HL-60 (cell line): ENCODE data around the gene MPPED1.

ENCODE experiments used
- DNase-seq, 2 experiments: peaks; one replicate each; pipeline ENCODE4 v3.0.0-alpha.2; 2010 to 2020; ENCODE audit warnings: low read depth in 1 of 2, low spot score in 1 of 2
- H3K27ac ChIP-seq: fragments of 250-450 bp; sonication (Bioruptor Pico); replicated peaks from 2 replicates; pipeline ENCODE4 v1.5.1; 2020; ENCODE audit warnings: mild to moderate bottlenecking, moderate library complexity
- H3K27me3 ChIP-seq: fragments of 250-450 bp; sonication (Bioruptor Pico); 2 replicates; pipeline ENCODE4 v1.5.1; 2021; ENCODE audit warnings: mild to moderate bottlenecking, moderate library complexity; ENCODE audit not compliant: insufficient read depth, poor library complexity, severe bottlenecking
- H3K4me3 ChIP-seq: replicated peaks from 2 replicates; pipeline ENCODE4 v1.5.1; 2011; ENCODE audit warnings: mild to moderate bottlenecking, control low read depth, low read length; ENCODE audit not compliant: insufficient read depth
- GABPA ChIP-seq: IDR thresholded peaks from 2 replicates; pipeline ENCODE4 v1.6.1; 2012; ENCODE audit warnings: low read depth
- POLR2AphosphoS5 ChIP-seq: IDR thresholded peaks from 2 replicates; pipeline ENCODE4 v1.6.1; 2012; ENCODE audit warnings: low read depth
- SPI1 ChIP-seq: IDR thresholded peaks from 2 replicates; pipeline ENCODE4 v1.6.1; 2012; ENCODE audit warnings: low read depth, mild to moderate bottlenecking, borderline replicate concordance
- TF ChIP-seq, protein P1 (sequence below): IDR thresholded peaks from 2 replicates; pipeline ENCODE4 v1.6.1; 2012; ENCODE audit warnings: low read depth; ENCODE audit not compliant: insufficient replicate concordance
- TF ChIP-seq, protein P2 (sequence below): IDR thresholded peaks from one replicate; pipeline ENCODE4 v1.5.1; 2011; ENCODE audit warnings: low read length, control low read depth, inconsistent platforms; ENCODE audit not compliant: insufficient read depth

Gene MPPED1

GRCh38 chr22:43424666-43425630, 13.1 kb downstream of the MPPED1 start:
- H3K4me3 ChIP-seq, result no peak overlapping the region
- H3K27me3 ChIP-seq, result no peaks in the 10 kb centered on the region
- DNase-seq, result no peak
- TF ChIP-seq SPI1 (no peak), POLR2AphosphoS5 (no peak), GABPA (no peak)
- TF ChIP-seq, protein P1, sequence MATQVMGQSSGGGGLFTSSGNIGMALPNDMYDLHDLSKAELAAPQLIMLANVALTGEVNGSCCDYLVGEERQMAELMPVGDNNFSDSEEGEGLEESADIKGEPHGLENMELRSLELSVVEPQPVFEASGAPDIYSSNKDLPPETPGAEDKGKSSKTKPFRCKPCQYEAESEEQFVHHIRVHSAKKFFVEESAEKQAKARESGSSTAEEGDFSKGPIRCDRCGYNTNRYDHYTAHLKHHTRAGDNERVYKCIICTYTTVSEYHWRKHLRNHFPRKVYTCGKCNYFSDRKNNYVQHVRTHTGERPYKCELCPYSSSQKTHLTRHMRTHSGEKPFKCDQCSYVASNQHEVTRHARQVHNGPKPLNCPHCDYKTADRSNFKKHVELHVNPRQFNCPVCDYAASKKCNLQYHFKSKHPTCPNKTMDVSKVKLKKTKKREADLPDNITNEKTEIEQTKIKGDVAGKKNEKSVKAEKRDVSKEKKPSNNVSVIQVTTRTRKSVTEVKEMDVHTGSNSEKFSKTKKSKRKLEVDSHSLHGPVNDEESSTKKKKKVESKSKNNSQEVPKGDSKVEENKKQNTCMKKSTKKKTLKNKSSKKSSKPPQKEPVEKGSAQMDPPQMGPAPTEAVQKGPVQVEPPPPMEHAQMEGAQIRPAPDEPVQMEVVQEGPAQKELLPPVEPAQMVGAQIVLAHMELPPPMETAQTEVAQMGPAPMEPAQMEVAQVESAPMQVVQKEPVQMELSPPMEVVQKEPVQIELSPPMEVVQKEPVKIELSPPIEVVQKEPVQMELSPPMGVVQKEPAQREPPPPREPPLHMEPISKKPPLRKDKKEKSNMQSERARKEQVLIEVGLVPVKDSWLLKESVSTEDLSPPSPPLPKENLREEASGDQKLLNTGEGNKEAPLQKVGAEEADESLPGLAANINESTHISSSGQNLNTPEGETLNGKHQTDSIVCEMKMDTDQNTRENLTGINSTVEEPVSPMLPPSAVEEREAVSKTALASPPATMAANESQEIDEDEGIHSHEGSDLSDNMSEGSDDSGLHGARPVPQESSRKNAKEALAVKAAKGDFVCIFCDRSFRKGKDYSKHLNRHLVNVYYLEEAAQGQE, result no peak
- TF ChIP-seq, protein P2, sequence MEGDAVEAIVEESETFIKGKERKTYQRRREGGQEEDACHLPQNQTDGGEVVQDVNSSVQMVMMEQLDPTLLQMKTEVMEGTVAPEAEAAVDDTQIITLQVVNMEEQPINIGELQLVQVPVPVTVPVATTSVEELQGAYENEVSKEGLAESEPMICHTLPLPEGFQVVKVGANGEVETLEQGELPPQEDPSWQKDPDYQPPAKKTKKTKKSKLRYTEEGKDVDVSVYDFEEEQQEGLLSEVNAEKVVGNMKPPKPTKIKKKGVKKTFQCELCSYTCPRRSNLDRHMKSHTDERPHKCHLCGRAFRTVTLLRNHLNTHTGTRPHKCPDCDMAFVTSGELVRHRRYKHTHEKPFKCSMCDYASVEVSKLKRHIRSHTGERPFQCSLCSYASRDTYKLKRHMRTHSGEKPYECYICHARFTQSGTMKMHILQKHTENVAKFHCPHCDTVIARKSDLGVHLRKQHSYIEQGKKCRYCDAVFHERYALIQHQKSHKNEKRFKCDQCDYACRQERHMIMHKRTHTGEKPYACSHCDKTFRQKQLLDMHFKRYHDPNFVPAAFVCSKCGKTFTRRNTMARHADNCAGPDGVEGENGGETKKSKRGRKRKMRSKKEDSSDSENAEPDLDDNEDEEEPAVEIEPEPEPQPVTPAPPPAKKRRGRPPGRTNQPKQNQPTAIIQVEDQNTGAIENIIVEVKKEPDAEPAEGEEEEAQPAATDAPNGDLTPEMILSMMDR, result no peak
- no peak overlapping the region for H3K27ac ChIP-seq

DNA sequence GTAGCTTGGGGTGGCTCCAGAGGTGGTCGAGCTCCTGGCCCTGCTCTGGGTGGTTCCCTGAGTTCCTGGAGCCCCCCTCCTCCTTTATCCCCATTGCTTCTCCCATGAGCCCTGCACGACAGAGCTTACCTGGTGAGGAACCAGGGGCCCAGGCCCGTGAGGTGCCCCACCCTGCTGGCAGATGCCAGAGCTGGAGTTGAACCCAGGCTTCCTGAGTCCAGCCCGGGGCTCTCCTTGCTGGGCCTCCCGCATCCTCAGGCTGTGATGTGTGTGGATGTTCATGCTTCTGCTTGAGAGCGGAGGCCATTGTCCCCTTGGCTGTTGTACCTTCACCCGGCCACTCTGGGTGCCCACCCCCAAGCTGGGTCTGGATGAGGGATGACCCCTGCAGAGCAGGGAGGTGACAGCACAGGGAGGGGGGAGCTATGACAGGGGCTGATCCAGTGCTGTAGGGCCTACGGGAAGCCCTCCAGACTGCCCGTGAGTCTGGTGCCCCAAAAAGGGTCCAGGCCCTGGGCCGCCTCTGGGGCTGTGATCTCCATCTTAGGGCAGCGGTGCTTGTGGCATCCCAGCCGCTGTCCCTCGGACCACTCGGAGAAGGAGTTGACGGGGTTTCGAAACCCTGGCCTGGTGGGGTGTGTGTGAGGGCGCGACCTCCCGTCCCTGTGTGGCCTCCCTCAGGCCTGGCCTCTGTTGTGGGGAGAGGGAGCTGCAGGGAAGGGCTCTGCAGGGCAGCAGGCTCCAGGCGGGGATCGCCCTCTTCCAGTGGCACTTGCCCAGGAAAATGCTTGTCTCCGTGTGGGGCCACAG, 14.4 kb downstream of the MPPED1 start:
- DNase-seq, result no peak
- H3K27me3 ChIP-seq, result peaks cover 4% of the 10 kb centered on the region
- no peak overlapping the region for H3K27ac ChIP-seq
- H3K4me3 ChIP-seq, result no peak overlapping the region
- TF ChIP-seq, protein P1, result no peak
- no peak for TF ChIP-seq GABPA
- TF ChIP-seq POLR2AphosphoS5, result no peak
- TF ChIP-seq SPI1, result no peak
- TF ChIP-seq, protein P2, result no peak

DNA sequence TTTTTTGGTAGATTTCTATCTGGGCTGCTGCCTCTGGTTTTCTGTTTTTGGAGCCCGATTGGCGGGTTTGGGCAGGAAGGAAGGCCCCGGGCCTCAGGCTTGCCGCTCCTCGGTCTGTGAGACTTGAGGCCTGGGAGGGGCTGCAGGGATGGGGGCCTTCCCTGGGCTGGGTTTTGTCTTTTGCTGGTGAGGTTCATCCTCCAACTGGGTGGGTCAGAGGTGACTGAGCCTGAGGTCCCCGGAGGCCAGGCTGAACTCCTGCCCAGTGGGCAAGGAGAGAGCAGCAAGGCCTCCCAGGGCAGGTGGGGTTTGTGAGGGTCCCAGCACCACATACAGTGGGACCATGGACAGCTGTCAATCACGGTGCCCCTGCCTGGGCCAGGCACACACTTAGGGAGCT, 15.0 kb downstream of the MPPED1 start:
- H3K27ac ChIP-seq, result no peak overlapping the region
- TF ChIP-seq, protein P1, result no peak
- TF ChIP-seq SPI1 (no peak), GABPA (no peak), POLR2AphosphoS5 (no peak)
- TF ChIP-seq, protein P2, result no peak
- H3K4me3 ChIP-seq, result no peak overlapping the region
- no peak for DNase-seq
- H3K27me3 ChIP-seq, result peaks cover 7% of the 10 kb centered on the region
